Gastrocnemius medialis (tissue), 4 donors: ENCODE results near the gene CFLAR.

Source experiments
- POLR2A ChIP-seq, 2 donors: fragments of 450-650 bp; IDR thresholded peaks; one replicate each; pipeline ENCODE4 v1.6.1; 2017; ENCODE audit warnings: antibody characterized with exemption in 2 of 2, mild to moderate bottlenecking in 2 of 2, moderate library complexity in 2 of 2
- TF ChIP-seq, protein P1 (sequence below), 5 experiments: fragments of 450-650 bp in 3 of 5; fragments of 200-600 bp in 2 of 5; sonication (generic) in 2 of 5; IDR thresholded peaks in 4 of 5; conservative IDR thresholded peaks in 1 of 5; 1 replicate in 4 of 5; 2 replicates in 1 of 5; pipeline ENCODE4 v1.5.1; 2016 to 2019; ENCODE audit warnings: antibody characterized with exemption in 5 of 5, mild to moderate bottlenecking in 3 of 5, moderate library complexity in 3 of 5

DNA sequence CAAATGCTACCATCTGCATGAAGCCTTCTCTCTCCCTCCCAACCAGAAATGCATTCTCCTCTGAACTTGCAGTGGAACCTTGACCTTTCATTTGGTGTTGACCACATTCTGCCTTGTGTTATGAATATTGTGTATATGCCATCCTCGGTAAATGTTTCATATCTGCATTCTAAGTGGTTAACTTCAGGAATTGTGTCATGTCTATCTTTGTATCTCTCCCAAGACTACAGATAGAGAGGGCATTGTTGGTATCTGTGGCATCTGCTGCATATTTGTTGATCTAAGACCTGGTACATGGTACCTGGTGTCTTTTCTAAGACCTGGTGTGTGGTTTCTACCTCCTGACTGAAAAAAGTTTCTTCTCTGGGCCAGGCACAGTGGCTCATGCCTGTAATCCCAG is 101.0 kb downstream of the CFLAR start:
- TF ChIP-seq, protein P1, sequence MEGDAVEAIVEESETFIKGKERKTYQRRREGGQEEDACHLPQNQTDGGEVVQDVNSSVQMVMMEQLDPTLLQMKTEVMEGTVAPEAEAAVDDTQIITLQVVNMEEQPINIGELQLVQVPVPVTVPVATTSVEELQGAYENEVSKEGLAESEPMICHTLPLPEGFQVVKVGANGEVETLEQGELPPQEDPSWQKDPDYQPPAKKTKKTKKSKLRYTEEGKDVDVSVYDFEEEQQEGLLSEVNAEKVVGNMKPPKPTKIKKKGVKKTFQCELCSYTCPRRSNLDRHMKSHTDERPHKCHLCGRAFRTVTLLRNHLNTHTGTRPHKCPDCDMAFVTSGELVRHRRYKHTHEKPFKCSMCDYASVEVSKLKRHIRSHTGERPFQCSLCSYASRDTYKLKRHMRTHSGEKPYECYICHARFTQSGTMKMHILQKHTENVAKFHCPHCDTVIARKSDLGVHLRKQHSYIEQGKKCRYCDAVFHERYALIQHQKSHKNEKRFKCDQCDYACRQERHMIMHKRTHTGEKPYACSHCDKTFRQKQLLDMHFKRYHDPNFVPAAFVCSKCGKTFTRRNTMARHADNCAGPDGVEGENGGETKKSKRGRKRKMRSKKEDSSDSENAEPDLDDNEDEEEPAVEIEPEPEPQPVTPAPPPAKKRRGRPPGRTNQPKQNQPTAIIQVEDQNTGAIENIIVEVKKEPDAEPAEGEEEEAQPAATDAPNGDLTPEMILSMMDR (IDR thresholded peaks at IDR 0.05 in 4 of 5, conservative IDR thresholded peaks at IDR 0.05 in 1 of 5): no peak
- no peak for TF ChIP-seq POLR2A (IDR thresholded peaks at IDR 0.05)
